Astrocyte (in vitro differentiated cells and primary cell): Measurements from ENCODE around the gene G6PC1.
"Not testable (repeated sequence)": the region's sequence is repeated elsewhere in the genome, so short reads cannot be mapped to it uniquely, and the experiment has no call there.

Experiments used
- CTCF ChIP-seq: IDR thresholded peaks from 2 replicates; pipeline ENCODE4 v1.5.1; 2011; ENCODE audit warnings: low read depth, mild to moderate bottlenecking, inconsistent platforms, low read length, moderate library complexity; ENCODE audit not compliant: insufficient read depth
- EZH2 ChIP-seq: IDR thresholded peaks from 2 replicates; pipeline ENCODE4 v1.6.1; 2012; ENCODE audit warnings: mild to moderate bottlenecking, low read length, inconsistent platforms; ENCODE audit not compliant: insufficient read depth

DNA sequence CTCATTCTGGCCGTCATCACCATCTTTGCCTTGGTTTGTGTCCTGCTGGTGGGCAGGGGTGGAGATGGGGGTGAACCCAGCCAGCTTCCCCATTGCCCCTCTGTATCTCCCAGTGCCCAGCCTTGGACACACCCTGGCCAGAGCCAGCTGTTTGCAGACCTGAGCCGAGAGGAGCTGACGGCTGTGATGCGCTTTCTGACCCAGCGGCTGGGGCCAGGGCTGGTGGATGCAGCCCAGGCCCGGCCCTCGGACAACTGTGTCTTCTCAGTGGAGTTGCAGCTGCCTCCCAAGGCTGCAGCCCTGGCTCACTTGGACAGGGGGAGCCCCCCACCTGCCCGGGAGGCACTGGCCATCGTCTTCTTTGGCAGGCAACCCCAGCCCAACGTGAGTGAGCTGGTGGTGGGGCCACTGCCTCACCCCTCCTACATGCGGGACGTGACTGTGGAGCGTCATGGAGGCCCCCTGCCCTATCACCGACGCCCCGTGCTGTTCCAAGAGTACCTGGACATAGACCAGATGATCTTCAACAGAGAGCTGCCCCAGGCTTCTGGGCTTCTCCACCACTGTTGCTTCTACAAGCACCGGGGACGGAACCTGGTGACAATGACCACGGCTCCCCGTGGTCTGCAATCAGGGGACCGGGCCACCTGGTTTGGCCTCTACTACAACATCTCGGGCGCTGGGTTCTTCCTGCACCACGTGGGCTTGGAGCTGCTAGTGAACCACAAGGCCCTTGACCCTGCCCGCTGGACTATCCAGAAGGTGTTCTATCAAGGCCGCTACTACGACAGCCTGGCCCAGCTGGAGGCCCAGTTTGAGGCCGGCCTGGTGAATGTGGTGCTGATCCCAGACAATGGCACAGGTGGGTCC, 49.0 kb upstream of the G6PC1 start:
- not testable (repeated sequence) for TF ChIP-seq CTCF, EZH2
